GDM1 (cell line): ENCODE data around the gene GHRHR.

Experiments
- DNase-seq: peaks from one replicate; lab custom pipeline; 2025; lab: John Stamatoyannopoulos, UW

The GHRHR gene

GRCh38 chr7:30985756-30986155, 22.0 kb downstream of the GHRHR start:
- DNase-seq: no peak

DNA sequence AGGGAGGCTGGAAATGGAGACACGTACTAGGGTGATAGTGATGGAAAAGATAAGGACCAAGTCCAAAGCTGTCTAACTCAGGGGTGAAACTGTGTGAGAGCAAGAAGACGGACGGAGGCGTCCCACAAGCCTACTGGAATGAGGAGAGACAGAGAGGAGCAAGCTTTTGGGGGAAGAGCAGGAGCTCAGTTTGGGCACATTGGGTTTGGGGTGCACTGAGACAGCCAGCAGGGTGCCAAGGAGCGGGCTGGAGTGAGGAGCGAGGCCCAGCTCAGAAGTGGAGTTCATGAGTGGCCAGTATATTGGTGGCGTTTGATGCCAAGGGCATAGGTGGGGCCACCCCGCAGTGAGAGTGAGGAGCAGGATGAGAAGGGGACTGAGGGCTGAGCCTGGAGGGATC, 22.6 kb downstream of the GHRHR start:
- DNase-seq: no peak

DNA sequence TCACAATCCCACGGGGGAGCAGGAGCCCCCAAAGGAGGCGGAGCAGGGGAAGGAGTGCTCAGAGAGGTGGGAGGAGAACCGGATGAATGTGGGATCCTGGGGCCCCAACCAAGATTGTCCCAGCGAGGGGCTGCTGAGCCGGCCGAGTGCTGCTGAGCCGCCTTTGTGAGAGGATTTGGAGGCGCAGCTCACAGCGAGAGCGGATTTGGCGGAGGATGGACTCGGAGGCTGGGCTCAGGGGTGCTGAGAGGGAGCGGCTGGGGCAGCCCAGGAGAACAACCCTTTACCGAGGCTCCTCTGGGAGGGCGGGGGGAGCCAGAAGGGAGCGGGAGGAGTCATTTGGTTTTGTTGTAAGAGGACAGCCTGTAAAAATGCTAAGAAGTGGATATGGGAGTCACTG, 23.0 kb downstream of the GHRHR start:
- no peak for DNase-seq

DNA sequence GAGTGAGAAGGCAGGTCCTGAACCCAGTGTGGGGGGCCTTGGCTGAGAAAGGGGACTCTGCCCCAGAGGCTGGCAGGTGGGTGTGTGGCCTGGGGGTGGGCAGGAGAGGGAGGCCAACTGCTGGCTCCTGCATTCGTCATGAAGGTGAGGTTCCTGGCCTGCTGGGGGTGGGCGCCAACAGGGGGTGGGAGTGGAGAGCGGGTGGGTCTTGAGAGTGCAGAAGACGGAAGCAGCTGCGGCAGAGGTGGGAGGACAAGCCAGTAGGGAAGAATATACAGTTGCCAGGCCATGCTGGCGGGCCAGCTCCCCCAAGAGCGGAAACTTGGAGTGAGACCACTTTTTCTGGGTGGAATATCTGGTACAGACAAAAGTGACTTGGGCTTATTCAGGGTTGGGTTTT, 23.4 kb downstream of the GHRHR start:
- no peak for DNase-seq

DNA sequence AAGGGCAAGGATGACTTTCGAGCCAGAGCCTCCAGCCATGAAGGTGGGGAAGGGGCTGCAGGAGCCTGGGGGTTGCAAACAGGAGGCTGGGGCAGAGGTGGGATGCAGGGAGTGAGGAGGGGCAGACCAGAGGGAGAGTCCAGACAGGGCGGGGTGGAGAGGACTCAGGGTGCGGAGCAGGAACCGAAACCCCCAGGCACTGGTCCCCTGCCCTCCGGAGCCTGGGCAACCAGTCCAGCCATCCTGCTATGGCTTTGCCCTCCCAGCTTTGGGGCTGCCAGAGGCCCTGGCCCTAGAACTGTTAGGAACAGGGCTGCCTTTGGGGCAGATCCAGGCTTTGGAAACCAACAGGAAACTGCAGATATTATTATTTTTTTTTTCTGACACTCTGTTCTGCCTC, 24.2 kb downstream of the GHRHR start:
- DNase-seq: no peak

DNA sequence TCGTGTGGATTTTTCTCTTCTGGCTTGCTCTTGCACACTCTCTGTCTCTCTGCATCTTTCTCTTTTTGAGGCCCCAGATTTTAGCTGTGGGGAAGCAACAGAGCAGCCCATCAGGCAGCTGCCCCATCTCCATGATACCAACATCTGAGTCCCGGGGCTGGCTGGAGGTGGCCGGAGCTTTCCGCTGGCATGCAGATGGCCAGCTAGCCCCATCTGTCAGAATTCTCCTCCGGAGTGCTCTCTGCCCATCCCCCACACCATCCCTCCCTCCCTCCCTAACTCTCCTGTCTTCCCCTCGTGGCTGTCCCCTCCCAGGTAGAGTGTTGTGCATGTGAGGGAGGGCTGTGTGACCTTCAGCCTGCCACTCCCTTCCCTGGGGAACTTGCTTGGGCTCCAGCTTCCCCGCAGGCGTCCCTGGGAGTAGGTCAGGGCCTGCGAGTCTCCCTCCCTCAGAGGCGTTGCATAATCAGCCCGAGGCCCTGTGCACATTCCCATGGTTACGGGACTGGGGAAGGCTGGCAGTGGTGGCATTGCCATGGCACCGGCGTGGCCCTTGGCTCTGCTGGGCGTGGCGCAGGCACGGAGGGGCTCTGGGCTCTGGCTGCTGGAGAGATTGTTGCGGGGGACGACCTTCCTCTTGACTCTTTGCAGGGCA, 24.7 kb downstream of the GHRHR start:
- no peak for DNase-seq

DNA sequence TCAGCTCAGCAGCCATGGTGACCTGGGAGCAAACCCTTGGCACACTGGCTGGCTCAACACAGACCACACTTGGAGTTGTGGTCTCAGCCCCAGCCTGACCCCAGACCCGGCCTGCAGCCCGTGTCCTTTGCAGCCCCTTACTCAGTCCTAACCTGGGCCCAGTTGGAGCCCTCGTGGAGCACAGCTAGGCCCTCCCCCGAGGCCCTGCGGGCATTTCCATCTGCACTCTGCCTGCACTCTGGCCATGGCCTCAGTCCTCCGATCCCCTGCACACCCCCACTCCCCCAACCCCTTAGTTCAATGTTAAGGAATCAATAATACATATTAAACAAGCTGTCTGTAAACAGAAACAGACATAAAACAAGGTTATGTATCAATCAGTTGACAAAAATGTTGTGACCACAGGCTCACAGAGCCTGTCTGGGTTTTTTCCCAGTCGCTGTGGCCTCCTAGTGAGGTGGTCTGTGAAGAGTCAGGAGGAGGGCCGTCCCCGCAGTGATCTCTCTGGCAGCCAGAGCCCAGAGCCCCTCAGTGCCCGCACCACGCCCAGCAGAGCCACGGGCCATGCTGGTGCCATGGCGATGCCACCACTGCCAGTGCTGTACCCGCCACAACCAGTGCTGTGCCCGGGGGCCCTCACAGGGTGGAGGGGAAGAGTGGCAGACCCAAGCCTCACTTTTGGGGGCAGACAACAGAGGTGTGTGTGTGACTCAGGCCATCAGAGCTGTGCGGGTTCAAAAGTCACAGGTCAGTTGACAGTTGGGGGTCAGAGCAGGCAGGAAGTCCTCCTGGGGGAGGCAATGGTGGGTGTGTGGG, 25.5 kb downstream of the GHRHR start:
- no peak for DNase-seq

DNA sequence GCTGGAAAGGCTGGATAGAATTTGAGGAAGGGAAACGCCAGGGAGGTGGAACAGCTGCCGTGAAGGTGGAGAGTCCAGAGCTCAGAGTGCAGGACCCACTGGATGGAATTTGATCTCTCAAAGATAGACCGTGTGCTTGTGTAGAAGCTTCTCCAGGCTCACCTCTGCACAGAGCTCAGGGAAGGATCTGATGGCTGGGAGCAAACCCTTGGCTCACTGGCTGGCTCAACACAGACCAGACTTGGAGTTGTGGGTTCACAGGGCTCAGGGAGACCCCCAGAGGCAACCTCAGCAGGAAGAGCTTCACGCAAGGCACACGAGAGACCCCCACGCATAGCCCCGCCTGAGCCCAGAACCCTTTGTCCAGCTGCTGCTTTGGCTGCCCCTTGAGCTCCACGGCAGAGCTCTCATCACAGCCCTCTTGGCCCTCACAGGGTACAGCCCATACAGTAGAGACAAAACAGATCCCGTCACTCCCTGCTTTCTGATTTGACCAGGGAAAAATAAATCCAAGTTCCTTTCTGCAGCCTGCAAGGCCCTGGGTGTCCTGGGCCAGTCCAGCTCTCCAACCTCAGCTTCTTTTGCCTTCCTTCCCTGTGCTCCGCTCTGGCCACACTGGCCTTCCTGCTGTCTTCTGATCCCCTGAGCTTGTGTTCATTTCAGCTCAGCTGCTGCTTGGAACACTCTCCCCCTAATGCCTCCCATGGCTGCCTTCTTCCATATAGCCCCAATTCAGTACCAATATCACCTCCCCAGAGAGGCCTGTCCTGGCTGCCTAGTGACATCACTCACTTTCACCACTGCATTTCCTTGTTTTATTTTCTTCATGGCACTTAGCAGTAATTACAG, 26.3 kb downstream of the GHRHR start:
- DNase-seq: no peak

DNA sequence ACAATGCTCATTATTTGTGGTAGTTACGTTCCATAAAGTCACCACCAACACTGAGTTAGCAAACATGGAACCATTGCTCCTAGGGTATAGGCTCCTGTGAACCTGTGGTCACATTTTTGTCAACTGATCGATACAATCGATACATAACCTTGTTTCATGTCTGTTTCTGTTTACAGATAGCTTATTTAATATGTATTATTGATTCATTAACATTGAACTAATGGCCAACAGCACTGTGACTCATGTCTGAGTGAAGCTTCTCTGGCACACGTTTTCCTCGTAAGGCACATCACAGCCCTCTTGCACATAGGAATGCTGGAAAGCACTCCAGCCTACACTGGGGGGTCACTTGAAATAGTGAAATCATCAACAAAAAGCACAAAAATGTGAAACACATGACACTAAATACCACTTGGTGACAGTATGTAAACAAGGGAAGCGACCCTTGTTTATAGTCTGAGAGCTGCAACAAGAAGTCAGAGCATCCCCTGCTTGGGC, 27.0 kb downstream of the GHRHR start:
- no peak for DNase-seq

- DNase-seq: no peak
Observed at GRCh38 chr7:30992414-30992813, 28.7 kb downstream of the GHRHR start.

- no peak for DNase-seq
Observed at GRCh38 chr7:30994206-30995100, 30.7 kb downstream of the GHRHR start.

DNA sequence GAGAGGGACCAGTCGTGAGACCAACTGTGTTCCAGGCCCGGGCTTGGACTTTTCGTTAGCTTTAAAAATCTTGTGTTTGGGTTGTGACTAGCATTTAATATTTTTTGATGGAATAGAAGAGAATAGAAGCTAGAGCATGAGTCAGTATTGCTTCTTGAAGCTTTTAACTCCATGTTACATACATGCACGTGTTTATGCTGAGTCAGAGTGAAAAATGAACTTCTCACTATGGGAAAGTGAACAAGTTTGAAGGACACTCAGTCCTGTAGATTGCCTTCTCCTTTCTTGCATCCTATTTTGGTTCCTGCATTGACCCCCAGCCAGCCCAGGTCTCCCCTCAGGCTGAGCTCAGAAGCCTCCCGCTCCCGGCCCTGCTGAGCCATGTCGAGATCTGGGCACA, 31.8 kb downstream of the GHRHR start:
- no peak for DNase-seq

DNA sequence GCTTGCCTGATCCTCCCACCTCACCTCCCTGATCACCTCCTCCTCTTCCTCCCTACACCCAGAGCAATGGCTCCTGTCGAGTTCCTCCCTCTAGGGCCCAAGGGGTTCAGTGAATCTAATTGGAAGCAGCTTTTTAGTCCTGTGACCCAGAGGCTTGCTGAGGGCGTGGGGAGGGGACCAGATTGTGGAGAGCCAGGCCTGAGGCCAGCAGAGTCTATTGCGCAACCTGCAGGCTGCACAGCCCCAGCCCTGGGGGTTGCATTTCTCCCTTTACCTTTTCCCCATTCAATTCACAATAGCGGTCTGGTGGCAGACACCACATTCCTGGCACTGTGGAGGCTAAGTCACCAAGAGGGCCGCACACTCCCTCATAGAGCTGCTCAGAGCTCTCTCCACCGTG, 32.5 kb downstream of the GHRHR start:
- no peak for DNase-seq

DNA sequence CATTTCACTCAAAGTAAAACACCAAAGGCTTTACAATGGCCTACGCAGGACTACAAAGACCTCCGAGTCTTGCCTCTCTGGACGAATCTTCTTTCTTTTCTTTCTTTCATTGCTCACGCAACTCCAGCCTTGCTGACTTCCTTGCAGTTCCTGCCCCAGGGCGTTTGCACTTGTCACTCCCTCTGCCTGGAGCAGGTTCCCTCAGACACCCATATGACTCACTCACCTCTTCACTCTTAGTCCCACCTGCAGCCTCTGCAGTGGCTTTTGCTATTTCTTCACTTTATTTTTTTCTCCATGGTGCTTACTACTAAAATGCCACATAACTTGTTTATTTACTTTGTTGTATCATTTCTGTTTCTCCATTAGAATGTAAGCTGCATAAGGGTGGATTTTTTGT, 33.1 kb downstream of the GHRHR start:
- DNase-seq: no peak

DNA sequence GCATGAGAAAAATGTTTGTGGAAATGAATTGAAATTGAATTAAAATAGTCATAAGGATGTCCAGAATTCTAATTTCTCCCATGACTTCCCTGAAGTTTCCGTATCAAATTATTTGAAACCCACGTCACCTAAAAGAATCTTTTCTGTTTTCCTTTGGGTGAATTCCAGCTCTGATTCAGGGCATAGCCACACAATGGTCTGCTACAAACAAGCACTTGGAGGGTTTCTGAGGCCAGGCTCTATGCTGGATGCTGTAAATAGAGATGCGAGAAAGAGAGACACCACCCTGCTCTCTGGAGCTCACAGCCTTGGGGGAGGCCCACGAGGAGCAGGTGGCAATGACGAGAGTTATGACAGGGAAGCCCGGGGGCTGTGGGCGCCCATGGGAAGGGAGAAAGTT, 33.6 kb downstream of the GHRHR start:
- no peak for DNase-seq

- no peak for DNase-seq
Observed at GRCh38 chr7:30998180-30998579, 34.4 kb downstream of the GHRHR start.

GRCh38 chr7:31000161-31000693, 36.5 kb downstream of the GHRHR start:
- no peak for DNase-seq

DNA sequence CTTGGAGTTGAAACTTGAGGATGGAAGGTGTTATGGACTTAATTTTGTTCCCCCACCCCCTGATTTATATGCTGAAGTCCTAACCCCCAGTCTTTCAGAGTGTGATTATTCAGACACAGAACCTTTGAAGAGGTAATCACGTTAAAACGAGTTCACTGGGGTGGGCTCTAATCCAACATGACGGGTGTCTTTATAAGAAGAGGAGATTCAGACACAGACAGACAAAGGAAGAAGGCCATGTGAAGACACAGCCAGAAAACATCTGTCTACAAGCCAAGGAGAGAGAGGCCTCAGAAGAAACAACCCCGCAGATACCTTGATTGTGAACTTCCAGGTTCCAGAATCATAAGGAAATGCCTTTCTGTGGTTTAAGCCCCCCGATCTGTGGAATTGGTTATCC, 37.0 kb downstream of the GHRHR start:
- DNase-seq: no peak

DNA sequence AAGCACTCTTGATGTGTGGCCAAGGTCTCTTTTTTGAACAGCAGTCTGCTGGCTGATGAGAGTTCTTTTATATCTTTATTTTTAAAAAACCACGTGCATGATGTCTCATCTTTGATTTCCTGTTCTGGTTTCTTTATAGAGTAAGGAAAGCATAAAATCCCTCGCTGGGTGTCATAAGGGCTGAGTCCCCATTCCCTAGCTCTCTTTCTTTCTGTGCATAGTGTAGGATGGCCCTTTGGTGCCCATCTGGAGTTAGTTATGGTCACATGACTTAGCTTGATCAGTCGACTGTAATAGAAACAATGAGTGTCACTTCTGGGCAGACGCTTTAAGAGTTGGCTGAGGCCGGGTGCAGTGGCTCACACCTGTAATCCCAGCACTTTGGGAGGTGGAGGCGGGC, 38.5 kb downstream of the GHRHR start:
- DNase-seq: no peak

DNA sequence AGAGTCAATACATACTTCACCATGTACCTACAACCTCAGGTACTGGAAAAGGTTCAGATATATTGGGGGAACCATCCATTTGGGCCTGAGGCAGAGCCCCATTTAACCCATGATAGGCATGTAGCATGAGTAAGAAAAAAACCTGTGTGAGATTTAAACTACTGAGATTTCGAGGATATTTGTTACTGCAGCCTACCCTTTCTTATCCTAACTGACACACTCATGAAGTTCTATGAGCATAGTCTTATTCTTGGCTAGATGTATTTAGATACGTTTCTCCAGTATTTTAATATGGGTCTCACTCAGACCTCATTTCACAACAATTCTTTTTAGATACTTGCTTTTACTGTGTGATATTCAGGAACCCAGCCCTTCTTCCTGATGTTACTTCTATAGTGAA, 39.3 kb downstream of the GHRHR start:
- DNase-seq: no peak

DNA sequence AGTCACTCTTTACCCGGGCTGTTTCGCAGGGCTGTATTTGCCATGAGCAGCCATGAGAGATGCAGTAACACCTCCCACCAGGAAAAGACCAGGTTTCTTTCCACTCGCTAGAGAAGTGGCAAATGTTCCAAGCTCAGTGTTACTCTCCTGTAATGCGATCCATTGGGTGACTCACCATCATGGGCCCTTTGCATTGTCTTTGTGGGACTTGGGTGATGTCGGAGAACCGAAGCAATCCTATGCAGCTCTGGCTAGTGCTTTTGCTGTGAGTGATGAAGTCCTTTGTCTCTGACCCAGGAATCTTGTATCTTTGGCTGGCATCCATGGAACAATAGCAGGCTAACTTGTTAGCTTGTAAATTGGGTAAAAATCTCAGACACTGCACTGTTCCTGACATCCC, 40.0 kb downstream of the GHRHR start:
- DNase-seq: no peak
